Muscle of back (tissue), 11 donors: Measurements from ENCODE around the gene CDK6. TPM values are rescaled to one million over a fixed set of nuclear protein-coding genes. Genes with fewer than 3 reads are reported as not detected.

Experiments used
- DNase-seq, 3 donors: peaks; one replicate each; pipeline versions ENCODE4 v3.0.0 to v3.0.0-alpha.2; 2013
- polyA plus RNA-seq, 10 donors: library from polyadenylated mRNA; unstranded; fragments of 120-200 nt; gene quantifications; one replicate each; pipeline ENCODE4 v1.2.1, GENCODE V29; 2013; ENCODE audit not compliant: insufficient read length in 10 of 10

The CDK6 gene
- polyA plus RNA-seq, 10 donors: 37.5 to 68.7 (median 57.2) TPM

- DNase-seq: no peak
These were observed 12.5 kb upstream of the CDK6 start for GRCh38 chr7:92848851-92849250.

GRCh38 chr7:92848441-92848840 lies 12.1 kb upstream of the CDK6 start:
- no peak for DNase-seq

GRCh38 chr7:92847305-92847704 lies 10.9 kb upstream of the CDK6 start:
- no peak for DNase-seq

GRCh38 chr7:92845736-92846135 lies 9.4 kb upstream of the CDK6 start:
- DNase-seq: no peak

GRCh38 chr7:92843781-92844180 lies 7.4 kb upstream of the CDK6 start:
- no peak for DNase-seq

- DNase-seq: peak in 1 of 3 donors; percentile 57
These were observed 6.8 kb upstream of the CDK6 start for GRCh38 chr7:92843034-92843760.

- no peak for DNase-seq
These were observed 4.8 kb upstream of the CDK6 start for GRCh38 chr7:92841192-92841591.

GRCh38 chr7:92840316-92840715 lies 3.9 kb upstream of the CDK6 start:
- DNase-seq: no peak

- DNase-seq: no peak
These were observed 3.5 kb upstream of the CDK6 start for GRCh38 chr7:92839901-92840300.

- DNase-seq: no peak
These were observed 2.6 kb upstream of the CDK6 start for GRCh38 chr7:92838934-92839333.

GRCh38 chr7:92837000-92837749 lies 802 bp upstream of the CDK6 start:
- DNase-seq: peak in 2 of 3 donors; percentile 71 to 84

GRCh38 chr7:92835851-92836488 lies 403 bp downstream of the CDK6 start:
- DNase-seq: peak in 2 of 3 donors; percentile 30 to 78

GRCh38 chr7:92835261-92835850 lies 1.0 kb downstream of the CDK6 start:
- DNase-seq: peak; percentile 71 to 93 (median 80)

GRCh38 chr7:92834507-92835260 lies 1.7 kb downstream of the CDK6 start:
- peak in 1 of 3 donors; percentile 77 for DNase-seq

- DNase-seq: peak; percentile 83 to 97 (median 89)
These were observed 2.4 kb downstream of the CDK6 start for GRCh38 chr7:92833766-92834506.

- DNase-seq: peak; percentile 82 to 95 (median 89)
These were observed 3.2 kb downstream of the CDK6 start for GRCh38 chr7:92833024-92833765.

GRCh38 chr7:92832534-92833023 lies 3.8 kb downstream of the CDK6 start:
- DNase-seq: no peak

- DNase-seq: peak in 2 of 3 donors; percentile 58 to 81
These were observed 4.4 kb downstream of the CDK6 start for GRCh38 chr7:92831716-92832533.
